HepG2 (cell line): ENCODE results near the gene METTL26.

Source experiments
- BRCA1 ChIP-seq: sonication (generic); formaldehyde crosslinking; IDR thresholded peaks from 2 replicates; pipeline ENCODE4 v1.4.0; 2020; ENCODE audit warnings: missing genetic modification reagents
- CEBPB ChIP-seq: IDR thresholded peaks from 2 replicates; pipeline ENCODE4 v1.6.1; 2011; ENCODE audit warnings: low read depth, low read length, improper control_type of control experiment, borderline replicate concordance
- CEBPZ ChIP-seq: IDR thresholded peaks from 2 replicates; pipeline ENCODE4 v1.6.1; 2012; ENCODE audit warnings: low read length, improper control_type of control experiment
- EHMT2 ChIP-seq: fragments of 200-600 bp; sonication (generic); IDR thresholded peaks from 2 replicates; pipeline ENCODE4 v1.7.0; 2017; ENCODE audit warnings: antibody characterized with exemption, low read depth, low read length, borderline replicate concordance
- EP300 ChIP-seq, 3 experiments: sonication (generic) in 1 of 3; formaldehyde crosslinking in 1 of 3; IDR thresholded peaks; 2 replicates each; pipeline versions ENCODE4 v1.5.1 to v1.6.1; 2011 to 2020; ENCODE audit warnings: low read depth in 2 of 3, low read length in 2 of 3, borderline replicate concordance in 1 of 3, improper control_type of control experiment in 1 of 3, mild to moderate bottlenecking in 1 of 3, missing genetic modification reagents in 1 of 3, moderate library complexity in 1 of 3
- EZH2 ChIP-seq: conservative IDR thresholded peaks from 2 replicates; pipeline ENCODE4 v1.6.1; 2012; ENCODE audit warnings: mild to moderate bottlenecking, low read depth, low read length, moderate library complexity
- SETDB1 ChIP-seq: sonication (generic); formaldehyde crosslinking; IDR thresholded peaks from 2 replicates; pipeline ENCODE4 v1.5.1; 2020; ENCODE audit warnings: missing genetic modification reagents, mild to moderate bottlenecking, borderline replicate concordance
- SNAPC2 ChIP-seq: sonication (generic); formaldehyde crosslinking; IDR thresholded peaks from 2 replicates; pipeline ENCODE4 v1.8.1; 2022; ENCODE audit warnings: mild to moderate bottlenecking, missing genetic modification reagents
- ZBTB7A ChIP-seq: sonication (generic); formaldehyde crosslinking; IDR thresholded peaks from 2 replicates; pipeline ENCODE4 v1.8.0; 2022; ENCODE audit warnings: mild to moderate bottlenecking, missing genetic modification reagents
- ZNF510 ChIP-seq: sonication (generic); formaldehyde crosslinking; IDR thresholded peaks from 2 replicates; pipeline ENCODE4 v1.4.0; 2020; ENCODE audit warnings: low read depth, mild to moderate bottlenecking, missing genetic modification reagents
- TF ChIP-seq, protein P1 (sequence below): sonication (generic); formaldehyde crosslinking; IDR thresholded peaks from 2 replicates; pipeline ENCODE4 v1.4.0; 2020; ENCODE audit warnings: mild to moderate bottlenecking, missing genetic modification reagents
- TF ChIP-seq, protein P2 (sequence below): sonication (generic); formaldehyde crosslinking; conservative IDR thresholded peaks from 2 replicates; pipeline ENCODE4 v1.4.0; 2020; ENCODE audit warnings: missing genetic modification reagents
- TF ChIP-seq, protein P3 (sequence below): sonication (generic); formaldehyde crosslinking; IDR thresholded peaks from 2 replicates; pipeline ENCODE4 v1.5.0; 2020; ENCODE audit warnings: mild to moderate bottlenecking, missing genetic modification reagents, moderate library complexity
- TF ChIP-seq, protein P4 (sequence below): sonication (generic); formaldehyde crosslinking; IDR thresholded peaks from 2 replicates; pipeline ENCODE4 v1.5.0; 2020; ENCODE audit warnings: missing genetic modification reagents

DNA sequence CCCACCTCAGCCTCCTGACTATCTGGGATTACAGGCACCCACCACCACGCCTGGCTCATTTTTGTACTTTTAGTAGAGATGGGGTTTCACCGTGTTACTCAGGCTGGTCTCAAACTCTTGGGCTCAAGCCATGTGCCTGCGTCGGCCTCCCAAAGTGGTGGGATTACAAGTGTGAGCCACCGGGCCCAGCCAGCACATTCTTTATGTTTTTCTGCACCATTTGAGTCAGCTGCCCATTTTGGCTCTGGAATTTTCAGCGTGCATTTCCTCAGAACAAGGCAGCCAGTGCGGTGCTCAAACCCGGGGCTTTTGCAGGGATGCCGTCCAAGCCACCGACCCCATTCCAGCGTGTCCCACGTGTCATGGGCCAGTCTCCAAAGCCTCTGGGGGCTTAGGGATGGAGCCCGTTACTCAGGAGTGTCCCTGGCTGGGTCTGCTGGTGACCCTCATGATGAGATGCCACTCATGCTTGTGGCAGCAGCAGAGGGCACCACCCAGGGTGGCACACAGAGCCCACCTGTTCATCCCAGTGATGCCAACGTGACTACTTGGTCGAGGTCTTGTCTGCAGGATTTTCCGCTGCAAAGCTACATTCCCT is 50.0 kb downstream of the METTL26 start:
- TF ChIP-seq, protein P1, sequence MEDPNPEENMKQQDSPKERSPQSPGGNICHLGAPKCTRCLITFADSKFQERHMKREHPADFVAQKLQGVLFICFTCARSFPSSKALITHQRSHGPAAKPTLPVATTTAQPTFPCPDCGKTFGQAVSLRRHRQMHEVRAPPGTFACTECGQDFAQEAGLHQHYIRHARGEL (CRISPR knock-in tag): no peak
- no peak for TF ChIP-seq ZBTB7A (CRISPR knock-in tag)
- TF ChIP-seq, protein P2, sequence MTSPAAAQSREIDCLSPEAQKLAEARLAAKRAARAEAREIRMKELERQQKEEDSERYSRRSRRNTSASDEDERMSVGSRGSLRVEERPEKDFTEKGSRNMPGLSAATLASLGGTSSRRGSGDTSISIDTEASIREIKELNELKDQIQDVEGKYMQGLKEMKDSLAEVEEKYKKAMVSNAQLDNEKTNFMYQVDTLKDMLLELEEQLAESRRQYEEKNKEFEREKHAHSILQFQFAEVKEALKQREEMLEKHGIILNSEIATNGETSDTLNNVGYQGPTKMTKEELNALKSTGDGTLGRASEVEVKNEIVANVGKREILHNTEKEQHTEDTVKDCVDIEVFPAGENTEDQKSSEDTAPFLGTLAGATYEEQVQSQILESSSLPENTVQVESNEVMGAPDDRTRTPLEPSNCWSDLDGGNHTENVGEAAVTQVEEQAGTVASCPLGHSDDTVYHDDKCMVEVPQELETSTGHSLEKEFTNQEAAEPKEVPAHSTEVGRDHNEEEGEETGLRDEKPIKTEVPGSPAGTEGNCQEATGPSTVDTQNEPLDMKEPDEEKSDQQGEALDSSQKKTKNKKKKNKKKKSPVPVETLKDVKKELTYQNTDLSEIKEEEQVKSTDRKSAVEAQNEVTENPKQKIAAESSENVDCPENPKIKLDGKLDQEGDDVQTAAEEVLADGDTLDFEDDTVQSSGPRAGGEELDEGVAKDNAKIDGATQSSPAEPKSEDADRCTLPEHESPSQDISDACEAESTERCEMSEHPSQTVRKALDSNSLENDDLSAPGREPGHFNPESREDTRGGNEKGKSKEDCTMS (CRISPR knock-in tag): no peak
- no peak for TF ChIP-seq EHMT2
- no peak for TF ChIP-seq CEBPZ
- no peak for TF ChIP-seq EZH2
- TF ChIP-seq ZNF510 (CRISPR knock-in tag): no peak
- TF ChIP-seq, protein P3, sequence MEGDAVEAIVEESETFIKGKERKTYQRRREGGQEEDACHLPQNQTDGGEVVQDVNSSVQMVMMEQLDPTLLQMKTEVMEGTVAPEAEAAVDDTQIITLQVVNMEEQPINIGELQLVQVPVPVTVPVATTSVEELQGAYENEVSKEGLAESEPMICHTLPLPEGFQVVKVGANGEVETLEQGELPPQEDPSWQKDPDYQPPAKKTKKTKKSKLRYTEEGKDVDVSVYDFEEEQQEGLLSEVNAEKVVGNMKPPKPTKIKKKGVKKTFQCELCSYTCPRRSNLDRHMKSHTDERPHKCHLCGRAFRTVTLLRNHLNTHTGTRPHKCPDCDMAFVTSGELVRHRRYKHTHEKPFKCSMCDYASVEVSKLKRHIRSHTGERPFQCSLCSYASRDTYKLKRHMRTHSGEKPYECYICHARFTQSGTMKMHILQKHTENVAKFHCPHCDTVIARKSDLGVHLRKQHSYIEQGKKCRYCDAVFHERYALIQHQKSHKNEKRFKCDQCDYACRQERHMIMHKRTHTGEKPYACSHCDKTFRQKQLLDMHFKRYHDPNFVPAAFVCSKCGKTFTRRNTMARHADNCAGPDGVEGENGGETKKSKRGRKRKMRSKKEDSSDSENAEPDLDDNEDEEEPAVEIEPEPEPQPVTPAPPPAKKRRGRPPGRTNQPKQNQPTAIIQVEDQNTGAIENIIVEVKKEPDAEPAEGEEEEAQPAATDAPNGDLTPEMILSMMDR: no peak
- TF ChIP-seq SETDB1: no peak
- no peak for TF ChIP-seq SNAPC2
- TF ChIP-seq CEBPB: no peak
- TF ChIP-seq, protein P4, sequence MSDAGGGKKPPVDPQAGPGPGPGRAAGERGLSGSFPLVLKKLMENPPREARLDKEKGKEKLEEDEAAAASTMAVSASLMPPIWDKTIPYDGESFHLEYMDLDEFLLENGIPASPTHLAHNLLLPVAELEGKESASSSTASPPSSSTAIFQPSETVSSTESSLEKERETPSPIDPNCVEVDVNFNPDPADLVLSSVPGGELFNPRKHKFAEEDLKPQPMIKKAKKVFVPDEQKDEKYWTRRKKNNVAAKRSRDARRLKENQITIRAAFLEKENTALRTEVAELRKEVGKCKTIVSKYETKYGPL (CRISPR knock-in tag): no peak
- TF ChIP-seq BRCA1 (CRISPR knock-in tag): no peak
- TF ChIP-seq EP300 (IDR thresholded peaks at IDR 0.05; ENCODE audit: low read depth in 2 of 2, low read length in 2 of 2): no peak
- TF ChIP-seq EP300 (CRISPR knock-in tag; IDR thresholded peaks at IDR 0.05; ENCODE audit: borderline replicate concordance): no peak
